Astrocyte (in vitro differentiated cells and primary cell): Measurements from ENCODE around the gene MXRA5.

Source experiments
- EZH2 ChIP-seq: IDR thresholded peaks from 2 replicates; pipeline ENCODE4 v1.6.1; 2012; ENCODE audit warnings: mild to moderate bottlenecking, low read length, inconsistent platforms; ENCODE audit not compliant: insufficient read depth
- TF ChIP-seq, protein P1 (sequence below): IDR thresholded peaks from 2 replicates; pipeline ENCODE4 v1.5.1; 2011; ENCODE audit warnings: low read depth, mild to moderate bottlenecking, inconsistent platforms, low read length, moderate library complexity; ENCODE audit not compliant: insufficient read depth

DNA sequence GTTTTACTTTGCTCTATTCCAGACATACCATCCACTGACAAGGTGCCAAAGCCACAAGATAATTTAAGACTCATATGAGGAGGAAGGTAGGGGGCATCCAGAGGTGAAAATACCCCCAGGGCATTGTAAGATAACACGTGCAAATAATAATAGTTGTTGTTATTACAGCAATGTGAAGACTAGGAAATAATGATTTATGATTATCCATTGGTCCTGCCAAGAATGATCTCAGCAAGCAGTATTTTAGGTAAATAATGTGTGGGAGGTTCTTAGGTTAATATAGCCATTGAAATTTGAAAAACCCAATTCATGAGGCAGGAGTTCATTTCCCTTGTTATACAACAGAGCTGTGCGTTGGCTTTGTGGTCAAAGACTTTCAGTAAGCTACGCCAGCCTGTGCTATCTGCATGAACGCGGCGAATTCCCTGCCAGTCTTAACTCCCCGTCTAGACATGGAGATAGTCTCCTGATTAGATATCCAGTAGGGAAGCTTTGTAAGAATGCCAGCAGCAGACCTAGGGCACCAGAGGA lies 47.2 kb upstream of the MXRA5 start:
- TF ChIP-seq, protein P1, sequence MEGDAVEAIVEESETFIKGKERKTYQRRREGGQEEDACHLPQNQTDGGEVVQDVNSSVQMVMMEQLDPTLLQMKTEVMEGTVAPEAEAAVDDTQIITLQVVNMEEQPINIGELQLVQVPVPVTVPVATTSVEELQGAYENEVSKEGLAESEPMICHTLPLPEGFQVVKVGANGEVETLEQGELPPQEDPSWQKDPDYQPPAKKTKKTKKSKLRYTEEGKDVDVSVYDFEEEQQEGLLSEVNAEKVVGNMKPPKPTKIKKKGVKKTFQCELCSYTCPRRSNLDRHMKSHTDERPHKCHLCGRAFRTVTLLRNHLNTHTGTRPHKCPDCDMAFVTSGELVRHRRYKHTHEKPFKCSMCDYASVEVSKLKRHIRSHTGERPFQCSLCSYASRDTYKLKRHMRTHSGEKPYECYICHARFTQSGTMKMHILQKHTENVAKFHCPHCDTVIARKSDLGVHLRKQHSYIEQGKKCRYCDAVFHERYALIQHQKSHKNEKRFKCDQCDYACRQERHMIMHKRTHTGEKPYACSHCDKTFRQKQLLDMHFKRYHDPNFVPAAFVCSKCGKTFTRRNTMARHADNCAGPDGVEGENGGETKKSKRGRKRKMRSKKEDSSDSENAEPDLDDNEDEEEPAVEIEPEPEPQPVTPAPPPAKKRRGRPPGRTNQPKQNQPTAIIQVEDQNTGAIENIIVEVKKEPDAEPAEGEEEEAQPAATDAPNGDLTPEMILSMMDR: no peak
- no peak for TF ChIP-seq EZH2
